ENCODE measurements around the gene TCP1. TPM values are rescaled to one million over a fixed set of nuclear protein-coding genes. Genes with fewer than 3 reads are reported as not detected.

TCP1 gene
- total and polyA plus RNA-seq, 2 of the 13 experiments (the other 11 are each of a cell fraction or from before 2014, with no cell fraction given): 116 to 553 TPM

DNA sequence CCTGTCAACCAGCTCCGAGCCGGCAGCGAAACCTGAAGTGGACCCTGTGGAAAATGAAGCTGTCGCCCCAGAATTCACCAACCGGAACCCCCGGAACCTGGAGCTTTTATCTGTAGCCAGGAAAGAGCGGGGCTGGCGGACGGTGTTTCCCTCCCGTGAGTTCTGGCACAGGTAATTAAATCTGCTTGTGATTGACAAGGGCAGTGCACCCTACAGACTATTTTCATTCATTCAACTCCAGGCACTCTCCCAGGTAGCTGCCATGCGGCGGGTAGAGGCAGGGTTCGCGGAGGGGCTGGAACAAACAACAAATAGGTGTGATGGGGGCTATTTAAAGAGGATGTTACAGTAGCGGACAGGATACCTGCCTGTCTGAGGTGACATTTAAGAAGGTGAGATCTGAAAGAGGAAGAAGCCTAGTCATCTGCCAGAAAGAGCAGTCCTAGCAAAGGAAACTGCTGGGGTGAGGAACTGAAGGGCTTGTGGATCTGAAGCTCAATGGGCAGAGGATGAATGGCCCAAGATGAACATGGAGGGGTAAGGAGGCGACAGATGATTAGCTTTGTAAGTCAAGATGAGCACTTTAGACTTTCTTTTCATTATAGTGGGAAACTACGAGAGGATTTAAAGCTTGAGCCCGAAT is 1.7 kb upstream of the TCP1 start (continued):
- TF ChIP-seq MBD4 (IDR thresholded peaks at IDR 0.05; ENCODE audit: borderline replicate concordance, low read length) (no peak), ETV6 (CRISPR knock-in tag; conservative IDR thresholded peaks at IDR 0.05) (no peak), ZFP37 (CRISPR knock-in tag; IDR thresholded peaks at IDR 0.05; ENCODE audit: borderline replicate concordance) (0 out of 2 replicates have a peak, but pooled peaks have one; percentile 21), KDM2A (CRISPR knock-in tag; IDR thresholded peaks at IDR 0.05; ENCODE audit: borderline replicate concordance, low read depth) (0 out of 2 replicates have a peak, but pooled peaks have one; percentile 9), GATAD2A (CRISPR knock-in tag; IDR thresholded peaks at IDR 0.05) (no peak), ZNF75D (CRISPR knock-in tag; IDR thresholded peaks at IDR 0.05; ENCODE audit: borderline replicate concordance) (0 out of 2 replicates have a peak, but pooled peaks have one; percentile 55), ZMYM4 (CRISPR knock-in tag; IDR thresholded peaks at IDR 0.05) (0 out of 2 replicates have a peak, but pooled peaks have one; percentile 23), TGIF2 (CRISPR knock-in tag; IDR thresholded peaks at IDR 0.05) (peak; percentile 32; the same call in 1 of the 2 replicates)
- TF ChIP-seq, protein P1, sequence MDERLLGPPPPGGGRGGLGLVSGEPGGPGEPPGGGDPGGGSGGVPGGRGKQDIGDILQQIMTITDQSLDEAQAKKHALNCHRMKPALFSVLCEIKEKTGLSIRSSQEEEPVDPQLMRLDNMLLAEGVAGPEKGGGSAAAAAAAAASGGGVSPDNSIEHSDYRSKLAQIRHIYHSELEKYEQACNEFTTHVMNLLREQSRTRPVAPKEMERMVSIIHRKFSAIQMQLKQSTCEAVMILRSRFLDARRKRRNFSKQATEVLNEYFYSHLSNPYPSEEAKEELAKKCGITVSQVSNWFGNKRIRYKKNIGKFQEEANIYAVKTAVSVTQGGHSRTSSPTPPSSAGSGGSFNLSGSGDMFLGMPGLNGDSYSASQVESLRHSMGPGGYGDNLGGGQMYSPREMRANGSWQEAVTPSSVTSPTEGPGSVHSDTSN (CRISPR knock-in tag; IDR thresholded peaks at IDR 0.05): 0 out of 2 replicates have a peak, but pooled peaks have one; percentile 39
- TF ChIP-seq, protein P2, sequence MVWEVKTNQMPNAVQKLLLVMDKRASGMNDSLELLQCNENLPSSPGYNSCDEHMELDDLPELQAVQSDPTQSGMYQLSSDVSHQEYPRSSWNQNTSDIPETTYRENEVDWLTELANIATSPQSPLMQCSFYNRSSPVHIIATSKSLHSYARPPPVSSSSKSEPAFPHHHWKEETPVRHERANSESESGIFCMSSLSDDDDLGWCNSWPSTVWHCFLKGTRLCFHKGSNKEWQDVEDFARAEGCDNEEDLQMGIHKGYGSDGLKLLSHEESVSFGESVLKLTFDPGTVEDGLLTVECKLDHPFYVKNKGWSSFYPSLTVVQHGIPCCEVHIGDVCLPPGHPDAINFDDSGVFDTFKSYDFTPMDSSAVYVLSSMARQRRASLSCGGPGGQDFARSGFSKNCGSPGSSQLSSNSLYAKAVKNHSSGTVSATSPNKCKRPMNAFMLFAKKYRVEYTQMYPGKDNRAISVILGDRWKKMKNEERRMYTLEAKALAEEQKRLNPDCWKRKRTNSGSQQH (CRISPR knock-in tag; IDR thresholded peaks at IDR 0.05; ENCODE audit: low read depth): peak; percentile 89
- TF ChIP-seq, protein P3, sequence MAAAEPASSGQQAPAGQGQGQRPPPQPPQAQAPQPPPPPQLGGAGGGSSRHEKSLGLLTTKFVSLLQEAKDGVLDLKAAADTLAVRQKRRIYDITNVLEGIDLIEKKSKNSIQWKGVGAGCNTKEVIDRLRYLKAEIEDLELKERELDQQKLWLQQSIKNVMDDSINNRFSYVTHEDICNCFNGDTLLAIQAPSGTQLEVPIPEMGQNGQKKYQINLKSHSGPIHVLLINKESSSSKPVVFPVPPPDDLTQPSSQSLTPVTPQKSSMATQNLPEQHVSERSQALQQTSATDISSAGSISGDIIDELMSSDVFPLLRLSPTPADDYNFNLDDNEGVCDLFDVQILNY (CRISPR knock-in tag; conservative IDR thresholded peaks at IDR 0.05): no peak
- TF ChIP-seq, protein P4, sequence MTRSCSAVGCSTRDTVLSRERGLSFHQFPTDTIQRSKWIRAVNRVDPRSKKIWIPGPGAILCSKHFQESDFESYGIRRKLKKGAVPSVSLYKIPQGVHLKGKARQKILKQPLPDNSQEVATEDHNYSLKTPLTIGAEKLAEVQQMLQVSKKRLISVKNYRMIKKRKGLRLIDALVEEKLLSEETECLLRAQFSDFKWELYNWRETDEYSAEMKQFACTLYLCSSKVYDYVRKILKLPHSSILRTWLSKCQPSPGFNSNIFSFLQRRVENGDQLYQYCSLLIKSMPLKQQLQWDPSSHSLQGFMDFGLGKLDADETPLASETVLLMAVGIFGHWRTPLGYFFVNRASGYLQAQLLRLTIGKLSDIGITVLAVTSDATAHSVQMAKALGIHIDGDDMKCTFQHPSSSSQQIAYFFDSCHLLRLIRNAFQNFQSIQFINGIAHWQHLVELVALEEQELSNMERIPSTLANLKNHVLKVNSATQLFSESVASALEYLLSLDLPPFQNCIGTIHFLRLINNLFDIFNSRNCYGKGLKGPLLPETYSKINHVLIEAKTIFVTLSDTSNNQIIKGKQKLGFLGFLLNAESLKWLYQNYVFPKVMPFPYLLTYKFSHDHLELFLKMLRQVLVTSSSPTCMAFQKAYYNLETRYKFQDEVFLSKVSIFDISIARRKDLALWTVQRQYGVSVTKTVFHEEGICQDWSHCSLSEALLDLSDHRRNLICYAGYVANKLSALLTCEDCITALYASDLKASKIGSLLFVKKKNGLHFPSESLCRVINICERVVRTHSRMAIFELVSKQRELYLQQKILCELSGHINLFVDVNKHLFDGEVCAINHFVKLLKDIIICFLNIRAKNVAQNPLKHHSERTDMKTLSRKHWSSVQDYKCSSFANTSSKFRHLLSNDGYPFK (CRISPR knock-in tag; IDR thresholded peaks at IDR 0.05; ENCODE audit: borderline replicate concordance): no peak
- TF ChIP-seq, protein P5, sequence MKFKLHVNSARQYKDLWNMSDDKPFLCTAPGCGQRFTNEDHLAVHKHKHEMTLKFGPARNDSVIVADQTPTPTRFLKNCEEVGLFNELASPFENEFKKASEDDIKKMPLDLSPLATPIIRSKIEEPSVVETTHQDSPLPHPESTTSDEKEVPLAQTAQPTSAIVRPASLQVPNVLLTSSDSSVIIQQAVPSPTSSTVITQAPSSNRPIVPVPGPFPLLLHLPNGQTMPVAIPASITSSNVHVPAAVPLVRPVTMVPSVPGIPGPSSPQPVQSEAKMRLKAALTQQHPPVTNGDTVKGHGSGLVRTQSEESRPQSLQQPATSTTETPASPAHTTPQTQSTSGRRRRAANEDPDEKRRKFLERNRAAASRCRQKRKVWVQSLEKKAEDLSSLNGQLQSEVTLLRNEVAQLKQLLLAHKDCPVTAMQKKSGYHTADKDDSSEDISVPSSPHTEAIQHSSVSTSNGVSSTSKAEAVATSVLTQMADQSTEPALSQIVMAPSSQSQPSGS (CRISPR knock-in tag; IDR thresholded peaks at IDR 0.05): no peak
- TF ChIP-seq, protein P6, sequence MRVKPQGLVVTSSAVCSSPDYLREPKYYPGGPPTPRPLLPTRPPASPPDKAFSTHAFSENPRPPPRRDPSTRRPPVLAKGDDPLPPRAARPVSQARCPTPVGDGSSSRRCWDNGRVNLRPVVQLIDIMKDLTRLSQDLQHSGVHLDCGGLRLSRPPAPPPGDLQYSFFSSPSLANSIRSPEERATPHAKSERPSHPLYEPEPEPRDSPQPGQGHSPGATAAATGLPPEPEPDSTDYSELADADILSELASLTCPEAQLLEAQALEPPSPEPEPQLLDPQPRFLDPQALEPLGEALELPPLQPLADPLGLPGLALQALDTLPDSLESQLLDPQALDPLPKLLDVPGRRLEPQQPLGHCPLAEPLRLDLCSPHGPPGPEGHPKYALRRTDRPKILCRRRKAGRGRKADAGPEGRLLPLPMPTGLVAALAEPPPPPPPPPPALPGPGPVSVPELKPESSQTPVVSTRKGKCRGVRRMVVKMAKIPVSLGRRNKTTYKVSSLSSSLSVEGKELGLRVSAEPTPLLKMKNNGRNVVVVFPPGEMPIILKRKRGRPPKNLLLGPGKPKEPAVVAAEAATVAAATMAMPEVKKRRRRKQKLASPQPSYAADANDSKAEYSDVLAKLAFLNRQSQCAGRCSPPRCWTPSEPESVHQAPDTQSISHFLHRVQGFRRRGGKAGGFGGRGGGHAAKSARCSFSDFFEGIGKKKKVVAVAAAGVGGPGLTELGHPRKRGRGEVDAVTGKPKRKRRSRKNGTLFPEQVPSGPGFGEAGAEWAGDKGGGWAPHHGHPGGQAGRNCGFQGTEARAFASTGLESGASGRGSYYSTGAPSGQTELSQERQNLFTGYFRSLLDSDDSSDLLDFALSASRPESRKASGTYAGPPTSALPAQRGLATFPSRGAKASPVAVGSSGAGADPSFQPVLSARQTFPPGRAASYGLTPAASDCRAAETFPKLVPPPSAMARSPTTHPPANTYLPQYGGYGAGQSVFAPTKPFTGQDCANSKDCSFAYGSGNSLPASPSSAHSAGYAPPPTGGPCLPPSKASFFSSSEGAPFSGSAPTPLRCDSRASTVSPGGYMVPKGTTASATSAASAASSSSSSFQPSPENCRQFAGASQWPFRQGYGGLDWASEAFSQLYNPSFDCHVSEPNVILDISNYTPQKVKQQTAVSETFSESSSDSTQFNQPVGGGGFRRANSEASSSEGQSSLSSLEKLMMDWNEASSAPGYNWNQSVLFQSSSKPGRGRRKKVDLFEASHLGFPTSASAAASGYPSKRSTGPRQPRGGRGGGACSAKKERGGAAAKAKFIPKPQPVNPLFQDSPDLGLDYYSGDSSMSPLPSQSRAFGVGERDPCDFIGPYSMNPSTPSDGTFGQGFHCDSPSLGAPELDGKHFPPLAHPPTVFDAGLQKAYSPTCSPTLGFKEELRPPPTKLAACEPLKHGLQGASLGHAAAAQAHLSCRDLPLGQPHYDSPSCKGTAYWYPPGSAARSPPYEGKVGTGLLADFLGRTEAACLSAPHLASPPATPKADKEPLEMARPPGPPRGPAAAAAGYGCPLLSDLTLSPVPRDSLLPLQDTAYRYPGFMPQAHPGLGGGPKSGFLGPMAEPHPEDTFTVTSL (CRISPR knock-in tag; IDR thresholded peaks at IDR 0.05; ENCODE audit: borderline replicate concordance): 0 out of 2 replicates have a peak, but pooled peaks have one; percentile 35

Measured in HepG2 (cell line).